Activated CD8-positive, alpha-beta T cell treated with anti-CD3 and anti-CD28 coated beads for 36 hours (primary cell): ENCODE results near the gene COL21A1. TPM values are rescaled to one million over a fixed set of nuclear protein-coding genes. Genes with fewer than 3 reads are reported as not detected.

Experiments used
- ATAC-seq: fragments of 200-7000 bp; cut with Tn5 transposase; one replicate; pipeline ENCODE4 v1.10.0; 2021; ENCODE audit warnings: mild to moderate bottlenecking, moderate library complexity
- CTCF ChIA-PET: fragments of 350-600 bp; sonication (Branson Sonifier 250); formaldehyde crosslinking; loops from one replicate; lab custom pipeline; 2021; ENCODE audit warnings: antibody characterized with exemption; lab: Charles Lee
- POLR2A ChIA-PET: fragments of 350-600 bp; sonication (Branson Sonifier 250); formaldehyde crosslinking; loops from one replicate; lab custom pipeline; 2021; ENCODE audit warnings: antibody characterized with exemption; lab: Charles Lee
- DNase-seq: peaks from one replicate; pipeline ENCODE4 v3.0.0-alpha.2; 2020
- H3K27ac Mint-ChIP-seq: one replicate; pipeline ENCODE4 v1.8.0; 2021; ENCODE audit warnings: mild to moderate bottlenecking, mixed read lengths
- H3K27me3 Mint-ChIP-seq: one replicate; pipeline ENCODE4 v1.8.0; 2021; ENCODE audit warnings: mixed read lengths
- H3K36me3 Mint-ChIP-seq: one replicate; pipeline ENCODE4 v1.8.0; 2021; ENCODE audit warnings: low read depth, mixed read lengths
- H3K4me1 Mint-ChIP-seq: one replicate; pipeline ENCODE4 v1.8.0; 2021; ENCODE audit warnings: low read depth, mixed read lengths
- H3K4me3 Mint-ChIP-seq: one replicate; pipeline ENCODE4 v1.8.0; 2021; ENCODE audit warnings: mild to moderate bottlenecking, moderate library complexity, mixed read lengths
- H3K9me3 Mint-ChIP-seq: one replicate; pipeline ENCODE4 v1.8.0; 2021; ENCODE audit warnings: mixed read lengths
- intact Hi-C: fragments of 100-400 bp; cut with micrococcal nuclease; formaldehyde crosslinking; loops from one replicate; pipeline ENCODE4 v1.10.0; 2022
- total RNA-seq, 2 experiments: library from RNA; stranded (reverse); gene quantifications; one replicate each; pipeline ENCODE4 v1.2.3, GENCODE V29; 2021
- TF ChIP-seq, protein P1 (sequence below): fragments of 200-600 bp; IDR thresholded peaks from one replicate; pipeline ENCODE4 v1.8.0; 2022; ENCODE audit warnings: antibody characterized with exemption, mild to moderate bottlenecking

The COL21A1 gene
- not detected for total RNA-seq

DNA sequence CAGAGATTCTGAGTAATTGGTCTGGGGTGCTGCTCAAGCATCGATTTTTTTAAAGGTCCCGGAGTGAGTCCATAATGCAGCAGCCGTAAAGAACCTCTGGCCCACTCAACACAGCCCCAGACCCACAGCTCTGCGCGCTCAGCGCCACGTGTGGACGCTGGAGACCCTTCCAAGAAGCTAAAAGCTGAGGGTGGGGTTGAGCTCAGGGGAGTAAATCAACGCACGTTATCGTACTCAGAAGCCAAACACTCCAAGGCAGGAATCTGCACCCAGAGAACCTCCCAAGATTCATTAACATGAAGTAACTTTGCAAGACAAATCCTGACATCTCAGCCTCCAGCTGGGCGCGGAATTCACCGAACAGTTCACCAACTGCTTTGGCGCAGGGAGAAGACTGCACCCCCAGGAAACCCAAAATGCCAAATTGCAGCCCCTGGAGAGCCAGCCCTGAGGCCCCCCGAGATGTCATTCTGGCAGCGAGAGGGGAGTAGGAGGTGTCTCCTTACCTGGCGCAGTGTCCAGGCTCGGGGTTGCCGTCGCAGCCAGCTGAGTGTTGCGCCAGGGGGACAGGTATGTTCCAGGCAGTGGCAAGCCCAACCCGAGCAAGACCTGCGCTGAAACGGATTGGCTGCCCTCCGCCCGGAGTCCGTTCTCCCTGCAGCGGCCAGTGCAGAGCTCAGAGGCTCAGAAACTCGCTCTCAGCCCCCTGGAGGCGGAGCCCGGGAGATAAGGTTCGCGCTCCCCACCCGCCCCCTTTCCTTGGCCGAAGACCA is at the start of gene COL21A1:
Gene COL21A1, minus strand, starts transcription at position 700 of the 773 bp plus-strand sequence. CDS start 64,962 bp downstream, outside the sequence.
- no peak for ATAC-seq

DNA sequence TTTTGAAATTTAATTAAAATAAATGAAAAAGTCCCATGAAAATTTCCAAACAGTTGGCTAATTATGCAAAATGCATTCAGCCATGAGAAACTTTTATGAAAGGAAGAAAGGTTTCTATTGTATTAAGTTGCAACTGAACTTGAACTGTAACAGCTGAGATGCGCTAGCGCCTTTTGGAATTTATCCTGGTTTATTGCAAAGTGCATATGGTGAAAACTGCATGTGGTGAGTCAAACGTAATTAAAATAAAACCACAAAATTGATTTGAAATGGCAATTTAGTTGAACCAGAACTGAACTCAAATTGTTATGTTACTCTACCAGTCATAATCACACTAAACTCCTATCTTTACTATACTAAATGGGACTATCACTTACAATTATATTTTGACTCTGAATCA is 46.4 kb upstream of the COL21A1 start:
- Mint-ChIP-seq H3K9me3 (no peaks in the 10 kb centered on the region), H3K27ac (no peak overlapping the region), H3K27me3 (no peaks in the 10 kb centered on the region), H3K4me3 (no peak overlapping the region), H3K4me1 (no peaks in the 10 kb centered on the region), H3K36me3 (no peaks in the 10 kb centered on the region)
- ChIA-PET POLR2A (no interaction called here), CTCF (no interaction called here)
- no peak for DNase-seq
- intact Hi-C loops: no loop called here
- TF ChIP-seq, protein P1, sequence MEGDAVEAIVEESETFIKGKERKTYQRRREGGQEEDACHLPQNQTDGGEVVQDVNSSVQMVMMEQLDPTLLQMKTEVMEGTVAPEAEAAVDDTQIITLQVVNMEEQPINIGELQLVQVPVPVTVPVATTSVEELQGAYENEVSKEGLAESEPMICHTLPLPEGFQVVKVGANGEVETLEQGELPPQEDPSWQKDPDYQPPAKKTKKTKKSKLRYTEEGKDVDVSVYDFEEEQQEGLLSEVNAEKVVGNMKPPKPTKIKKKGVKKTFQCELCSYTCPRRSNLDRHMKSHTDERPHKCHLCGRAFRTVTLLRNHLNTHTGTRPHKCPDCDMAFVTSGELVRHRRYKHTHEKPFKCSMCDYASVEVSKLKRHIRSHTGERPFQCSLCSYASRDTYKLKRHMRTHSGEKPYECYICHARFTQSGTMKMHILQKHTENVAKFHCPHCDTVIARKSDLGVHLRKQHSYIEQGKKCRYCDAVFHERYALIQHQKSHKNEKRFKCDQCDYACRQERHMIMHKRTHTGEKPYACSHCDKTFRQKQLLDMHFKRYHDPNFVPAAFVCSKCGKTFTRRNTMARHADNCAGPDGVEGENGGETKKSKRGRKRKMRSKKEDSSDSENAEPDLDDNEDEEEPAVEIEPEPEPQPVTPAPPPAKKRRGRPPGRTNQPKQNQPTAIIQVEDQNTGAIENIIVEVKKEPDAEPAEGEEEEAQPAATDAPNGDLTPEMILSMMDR: no peak
- no peak for ATAC-seq

More for the DNA sequence above, at the start of gene COL21A1:
- TF ChIP-seq, protein P1: no peak
- H3K4me3 Mint-ChIP-seq: no peak within 1 kb of the TSS
- DNase-seq: no peak
- peaks cover 9% of the 10 kb centered on the region for H3K27me3 Mint-ChIP-seq
- no peaks in the 10 kb centered on the region for H3K9me3 Mint-ChIP-seq
- no peaks in the 10 kb centered on the region for H3K36me3 Mint-ChIP-seq
- POLR2A ChIA-PET: no interaction called here
- no peaks in the 10 kb centered on the region for H3K4me1 Mint-ChIP-seq
- CTCF ChIA-PET: no interaction called here
- no peak within 1 kb of the TSS for H3K27ac Mint-ChIP-seq
- intact Hi-C loops: loop anchor here (10.0 kb wide), 1 partner anchor 62 kb away; no protein-coding TSS in a partner anchor

DNA sequence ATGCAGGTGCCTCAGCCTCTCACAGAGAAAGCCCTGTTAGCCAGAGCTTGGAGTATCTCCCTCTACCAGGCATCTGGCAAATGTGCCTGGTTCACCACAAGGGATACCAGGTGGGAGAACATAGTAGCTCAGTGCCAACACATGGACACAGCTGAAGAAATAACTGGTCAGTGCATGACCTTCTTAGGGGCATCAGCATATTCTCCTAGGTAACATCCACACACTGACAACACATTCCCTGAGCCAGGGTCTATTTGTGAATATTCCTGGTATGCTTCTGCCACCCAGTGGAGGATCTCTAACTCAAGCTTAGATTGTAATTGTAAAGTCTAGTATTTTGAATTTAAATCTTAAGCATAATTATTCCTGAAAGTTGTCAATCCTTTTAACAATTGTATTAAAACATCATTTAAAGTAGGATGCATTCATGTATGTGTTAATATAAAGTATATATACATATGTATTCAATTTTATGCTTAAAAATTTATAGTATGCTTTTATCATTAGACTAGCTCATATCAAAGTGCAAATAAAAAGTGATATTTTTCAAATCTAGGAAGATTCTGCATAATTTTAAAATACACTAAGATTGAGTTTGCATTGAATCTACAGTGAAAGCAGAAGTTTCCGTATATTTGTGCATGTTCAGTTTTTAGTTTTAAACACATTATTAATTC is 45.3 kb upstream of the COL21A1 start:
- Mint-ChIP-seq H3K27me3 (no peaks in the 10 kb centered on the region), H3K4me3 (no peak overlapping the region), H3K4me1 (no peaks in the 10 kb centered on the region), H3K27ac (no peak overlapping the region), H3K36me3 (no peaks in the 10 kb centered on the region), H3K9me3 (no peaks in the 10 kb centered on the region)
- intact Hi-C loops: no loop called here
- CTCF ChIA-PET: interaction anchor here (0.8 kb wide), 1 partner anchor 309 kb away, joined by 3 read pairs; no protein-coding TSS in a partner anchor
- DNase-seq (no peak), ATAC-seq (no peak)
- TF ChIP-seq, protein P1: no peak
- POLR2A ChIA-PET: no interaction called here

DNA sequence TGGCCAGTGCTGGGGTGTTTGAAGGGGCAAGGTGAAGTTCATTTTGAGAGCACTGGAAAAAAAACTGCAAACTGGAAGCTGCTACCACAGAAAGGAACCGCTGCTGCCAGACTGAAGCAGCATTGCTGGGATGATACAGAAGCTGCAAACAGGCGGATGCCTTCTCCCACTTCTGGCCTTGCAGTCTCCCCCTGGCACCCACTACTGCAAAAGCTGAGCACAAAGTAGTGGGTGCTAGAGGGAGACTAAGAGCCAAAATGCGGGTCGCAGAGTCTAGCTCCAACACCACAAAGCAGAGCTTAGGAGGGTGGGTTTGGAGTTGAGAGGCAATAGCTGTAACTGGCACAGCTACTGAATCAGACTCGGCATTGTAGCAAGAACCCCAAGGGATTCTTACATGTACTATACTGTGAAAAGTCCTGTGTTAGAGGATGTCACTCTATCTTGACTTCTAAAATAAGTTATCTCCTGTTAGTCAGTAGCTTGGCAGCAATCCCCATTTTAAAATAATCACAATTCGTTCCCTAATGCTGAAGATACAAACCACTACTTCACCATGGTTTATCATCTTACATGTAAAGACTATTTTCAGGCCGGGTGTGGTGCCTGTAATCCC is 44.0 kb upstream of the COL21A1 start:
- intact Hi-C loops: no loop called here
- no peak for DNase-seq
- Mint-ChIP-seq H3K4me1 (no peaks in the 10 kb centered on the region), H3K36me3 (no peaks in the 10 kb centered on the region), H3K4me3 (no peak overlapping the region), H3K27me3 (no peaks in the 10 kb centered on the region), H3K9me3 (no peaks in the 10 kb centered on the region), H3K27ac (no peak overlapping the region)
- ATAC-seq: no peak
- TF ChIP-seq, protein P1: no peak
- POLR2A ChIA-PET: no interaction called here
- CTCF ChIA-PET: interaction anchor here (1.5 kb wide), 1 partner anchor 23 kb away, joined by 5 read pairs; no protein-coding TSS in a partner anchor
